ENCODE measurements around the gene SLC12A4. TPM values are rescaled to one million over a fixed set of nuclear protein-coding genes. Genes with fewer than 3 reads are reported as not detected.

The SLC12A4 gene
- total RNA-seq, 4 donors from 2014 or later: 65.8 to 142 (median 81.3) TPM

DNA sequence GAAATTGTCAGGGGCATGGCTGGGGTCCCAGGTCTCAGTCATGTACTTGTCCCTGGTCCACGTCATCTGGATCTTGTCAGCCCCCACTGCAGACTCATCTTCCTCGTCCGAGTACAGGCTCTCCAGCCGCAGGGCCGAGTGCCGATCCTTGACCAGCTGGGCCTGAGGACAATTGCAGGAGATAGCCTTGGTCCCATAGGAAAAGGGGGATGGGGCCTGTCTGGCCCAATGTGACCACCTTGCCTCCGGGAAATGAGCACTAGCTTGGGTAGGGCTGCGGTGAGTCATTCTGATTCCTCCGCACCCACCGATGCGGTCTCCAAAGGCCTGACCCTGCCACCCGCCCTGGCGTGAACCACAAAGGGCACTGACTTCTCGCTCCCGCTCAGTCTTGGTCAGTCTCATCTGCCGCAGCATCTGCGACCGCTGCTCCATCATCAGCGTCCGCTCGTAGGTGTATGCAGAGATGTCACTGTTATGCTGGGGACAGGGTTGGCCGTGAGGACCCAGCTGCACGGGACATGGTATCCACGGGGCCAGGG, 23.0 kb downstream of the SLC12A4 start:
- 91% methylated on average over 19 of the region's 24 CpGs for WGBS
- Histone ChIP-seq H3K27ac (replicated peaks in 1 of 4) (peak overlapping the region; percentile 74 to 85 (median 82)), H3K36me3 (peaks cover 71 to 100% (median 91%) of the 10 kb centered on the region in 4 donors), H3K27me3 (no peaks in the 10 kb centered on the region), H3K4me1 (peaks cover 29 to 65% (median 50%) of the 10 kb centered on the region in 4 donors), H3K4me3 (no peak overlapping the region), H3K9me3 (no peaks in the 10 kb centered on the region)
- TF ChIP-seq EP300 (IDR thresholded peaks at IDR 0.05): no peak
- no peak for TF ChIP-seq CTCF (IDR thresholded peaks at IDR 0.05)
- peak in 1 of 2 donors; percentile 5 for TF ChIP-seq POLR2AphosphoS5 (IDR thresholded peaks at IDR 0.05)
- TF ChIP-seq POLR2A (IDR thresholded peaks at IDR 0.05; ENCODE audit: low read depth): no peak
- intact Hi-C loops (cut with DNase I): no loop called here
- DNase-seq (ENCODE audit: extremely low spot score): no peak

- intact Hi-C loops (cut with DNase I): no loop called here
- H3K9me3 ChIP-seq: no peaks in the 10 kb centered on the region
- H3K4me1 ChIP-seq: peaks cover 29 to 66% (median 53%) of the 10 kb centered on the region in 4 donors
- TF ChIP-seq POLR2A (IDR thresholded peaks at IDR 0.05; ENCODE audit: low read depth) (no peak), POLR2AphosphoS5 (IDR thresholded peaks at IDR 0.05) (no peak), EP300 (IDR thresholded peaks at IDR 0.05) (no peak), CTCF (IDR thresholded peaks at IDR 0.05) (no peak)
- no peak overlapping the region for H3K4me3 ChIP-seq
- H3K36me3 ChIP-seq: peaks cover 66 to 100% (median 91%) of the 10 kb centered on the region in 4 donors
- DNase-seq (ENCODE audit: extremely low spot score): no peak
- WGBS: 93% methylated on average over 8 of the region's 24 CpGs
- H3K27me3 ChIP-seq: no peaks in the 10 kb centered on the region
- H3K27ac ChIP-seq (replicated peaks in 1 of 4): peak overlapping the region; percentile 74 to 85 (median 82)
Observed at GRCh38 chr16:67944690-67945391, 23.6 kb downstream of the SLC12A4 start.

DNA sequence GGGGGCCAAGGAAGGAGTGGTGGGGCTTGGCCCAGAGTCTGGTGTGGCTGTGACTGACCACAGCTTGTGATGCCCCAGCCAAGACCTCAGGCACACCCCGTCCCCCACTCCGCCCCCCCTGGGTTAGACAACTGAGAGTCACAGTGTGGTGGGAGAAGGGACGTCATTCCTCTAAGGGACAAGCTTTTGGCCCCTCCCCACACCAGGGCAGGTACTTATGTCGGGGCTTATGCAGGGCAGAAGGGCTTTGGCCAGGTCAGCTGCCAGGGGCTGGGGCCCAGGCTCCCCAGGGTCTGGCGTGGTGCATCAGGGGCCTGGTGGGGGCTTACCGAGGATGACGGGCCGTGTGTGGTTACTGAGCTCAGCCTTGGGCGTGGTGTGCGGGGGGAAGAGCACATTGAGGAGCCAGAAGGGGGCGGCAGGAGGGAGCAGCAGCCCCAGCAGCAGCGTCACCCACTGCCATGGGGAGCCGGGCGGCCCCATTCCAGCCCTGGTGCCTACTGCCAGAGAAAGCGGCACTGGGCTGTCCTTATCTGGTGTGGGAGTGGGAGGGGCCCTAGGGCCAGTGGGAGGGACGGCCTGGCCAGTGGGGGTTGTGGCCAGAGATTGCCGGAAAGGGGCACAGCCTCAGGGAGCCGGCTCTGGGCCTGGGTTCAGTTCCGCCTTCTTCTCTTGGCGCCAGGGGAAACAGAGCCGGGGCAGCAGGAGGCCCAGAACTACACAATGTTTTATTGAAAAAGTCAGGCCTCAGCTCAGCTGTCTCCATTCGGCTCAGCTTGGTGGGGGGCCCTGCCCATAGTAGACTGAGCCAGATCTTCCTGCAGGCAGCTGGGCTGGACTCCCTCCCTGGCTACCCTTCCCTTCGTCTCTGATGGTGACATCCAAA, 24.6 kb downstream of the SLC12A4 start, which contains the start of gene LCAT:
TSS of gene LCAT (minus strand) at position 502 of the 886 bp plus-strand sequence. CDS start at position 483, 19 bp downstream.
- Histone ChIP-seq H3K9me3 (no peaks in the 10 kb centered on the region), H3K4me3 (peak within 1 kb of the TSS in 1 of 4 donors; percentile 27), H3K27me3 (no peaks in the 10 kb centered on the region), H3K27ac (replicated peaks in 1 of 4) (peak within 1 kb of the TSS; percentile 74 to 85 (median 82)), H3K4me1 (peaks cover 29 to 70% (median 58%) of the 10 kb centered on the region in 4 donors), H3K36me3 (peaks cover 59 to 100% (median 88%) of the 10 kb centered on the region in 4 donors)
- intact Hi-C loops (cut with DNase I): no loop called here
- DNase-seq (ENCODE audit: extremely low spot score): no peak
- TF ChIP-seq POLR2AphosphoS5 (IDR thresholded peaks at IDR 0.05): peak; percentile 46 to 65
- TF ChIP-seq CTCF (IDR thresholded peaks at IDR 0.05): no peak
- 47% methylated on average over 17 of the region's 23 CpGs for WGBS

DNA sequence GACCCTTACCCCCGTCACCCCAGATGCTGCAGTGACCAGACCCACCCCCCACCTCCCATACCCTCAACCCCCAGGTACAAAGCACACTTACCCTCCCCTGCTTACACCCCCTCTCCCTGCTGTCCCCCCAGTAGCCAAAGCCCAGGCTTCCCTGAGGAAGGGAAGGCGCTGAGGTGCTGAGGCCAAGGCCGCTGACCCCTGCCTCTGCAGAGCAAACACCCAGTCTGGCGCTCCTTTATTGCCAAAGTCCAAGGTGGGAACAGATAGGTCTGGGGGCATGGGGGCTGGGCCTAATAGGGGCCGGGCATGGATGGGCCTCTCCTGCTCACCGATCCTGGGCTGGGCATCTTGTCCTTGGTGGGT, 25.2 kb downstream of the SLC12A4 start:
- Histone ChIP-seq H3K9me3 (no peaks in the 10 kb centered on the region), H3K27ac (replicated peaks in 1 of 4) (peak overlapping the region; percentile 74 to 85 (median 82)), H3K36me3 (peaks cover 53 to 94% (median 82%) of the 10 kb centered on the region in 4 donors), H3K4me1 (peaks cover 29 to 70% (median 56%) of the 10 kb centered on the region in 4 donors), H3K27me3 (no peaks in the 10 kb centered on the region), H3K4me3 (no peak overlapping the region)
- intact Hi-C loops (cut with DNase I): no loop called here
- TF ChIP-seq CTCF (IDR thresholded peaks at IDR 0.05): no peak
- TF ChIP-seq POLR2A (IDR thresholded peaks at IDR 0.05; ENCODE audit: low read depth): no peak
- no peak for TF ChIP-seq POLR2AphosphoS5 (IDR thresholded peaks at IDR 0.05)
- DNase-seq (ENCODE audit: extremely low spot score): no peak
- WGBS: 97% methylated on average over 3 of the region's 6 CpGs
